Measurements from ENCODE around the gene ALDH3B1. TPM values are rescaled to one million over a fixed set of nuclear protein-coding genes. Genes with fewer than 3 reads are reported as not detected.

The ALDH3B1 gene
- total and polyA plus RNA-seq, 9 of the 15 experiments (the other 6 are each of a cell fraction or from before 2014, with no cell fraction given) = 0.01 to 0.35 (median 0.07) TPM; not detected in 2

GRCh38 chr11:68011051-68011943, 1.2 kb downstream of the ALDH3B1 start (continued):
- TF ChIP-seq CUX1 (CRISPR knock-in tag; IDR thresholded peaks at IDR 0.05) (no peak), ZNF740 (CRISPR knock-in tag; IDR thresholded peaks at IDR 0.05) (no peak), ZNF740 (tag; IDR thresholded peaks at IDR 0.05) (peak in 1 of 2 experiments; percentile 85; a peak in 2 of 4 replicates), CREB3L1 (IDR thresholded peaks at IDR 0.05; ENCODE audit: borderline replicate concordance, low read depth) (no peak), HINFP (tag; conservative IDR thresholded peaks at IDR 0.05; ENCODE audit: low read depth) (peak; percentile 72), SMC3 (conservative IDR thresholded peaks at IDR 0.05; ENCODE audit: insufficient read depth, low read depth, low read length) (no peak), ATF4 (CRISPR knock-in tag; IDR thresholded peaks at IDR 0.05) (peak; percentile 28; the same call in 1 of the 2 replicates), DDX20 (tag; IDR thresholded peaks at IDR 0.05; ENCODE audit: low read depth) (peak; percentile 84), MTA3 (IDR thresholded peaks at IDR 0.05; ENCODE audit: borderline replicate concordance) (no peak), PTRF (tag; IDR thresholded peaks at IDR 0.05) (peak; percentile 86)

Measured in K562 (cell line).